Naive thymus-derived CD4-positive, alpha-beta T cell (primary cell): ENCODE results near the gene RABAC1. TPM values are rescaled to one million over a fixed set of nuclear protein-coding genes. Genes with fewer than 3 reads are reported as not detected.
A peak's percentile ranks its signal among the peaks of the same experiment; 100 is the strongest.

Experiments used
- ATAC-seq: fragments of 150-1000 bp; cut with Tn5 transposase; 2 replicates; pipeline ENCODE4 v1.10.0; 2021; ENCODE audit warnings: mild to moderate bottlenecking, moderate library complexity
- CTCF ChIA-PET: fragments of 350-600 bp; sonication (Branson Sonifier 250); formaldehyde crosslinking; loops from one replicate; lab custom pipeline; 2021; ENCODE audit warnings: antibody characterized with exemption; lab: Charles Lee
- POLR2A ChIA-PET: fragments of 350-600 bp; sonication (Branson Sonifier 250); formaldehyde crosslinking; loops from one replicate; lab custom pipeline; 2021; ENCODE audit warnings: antibody characterized with exemption, inconsistent platforms; lab: Charles Lee
- DNase-seq, 9 donors: peaks; one replicate each; pipeline versions ENCODE4 v3.0.0 to v3.0.0-alpha.2; 2020 to 2022; ENCODE audit warnings: mixed read lengths in 1 of 9
- H3K27ac ChIP-seq: one replicate; pipeline ENCODE4 v1.7.0; 2013; ENCODE audit warnings: mild to moderate bottlenecking, low read depth, low read length, moderate library complexity
- H3K27me3 ChIP-seq, 2 donors: one replicate each; pipeline ENCODE4 v1.7.0; 2013; ENCODE audit warnings: low read length in 2 of 2, mild to moderate bottlenecking in 2 of 2, moderate library complexity in 2 of 2; ENCODE audit not compliant: control insufficient read depth in 2 of 2, insufficient read depth in 2 of 2
- H3K36me3 ChIP-seq, 3 experiments: 1 replicate in 2 of 3; 2 replicates in 1 of 3; pipeline ENCODE4 v1.7.0; 2013; ENCODE audit warnings: low read length in 3 of 3, mild to moderate bottlenecking in 3 of 3, moderate library complexity in 1 of 3; ENCODE audit not compliant: insufficient read depth in 3 of 3, control insufficient read depth in 2 of 3
- H3K4me1 ChIP-seq, 2 donors: one replicate each; pipeline ENCODE4 v1.7.0; 2013; ENCODE audit warnings: low read length in 2 of 2, mild to moderate bottlenecking in 2 of 2, moderate library complexity in 1 of 2; ENCODE audit not compliant: control insufficient read depth in 2 of 2, insufficient read depth in 2 of 2
- H3K4me3 ChIP-seq: 2 replicates; pipeline ENCODE4 v1.7.0; 2013; ENCODE audit warnings: mild to moderate bottlenecking, low read length
- H3K9me3 ChIP-seq, 3 experiments: 1 replicate in 2 of 3; 2 replicates in 1 of 3; pipeline ENCODE4 v1.7.0; 2013; ENCODE audit warnings: low read length in 3 of 3; ENCODE audit not compliant: control insufficient read depth in 2 of 3
- H3K27ac Mint-ChIP-seq, 9 donors: one replicate each; pipeline ENCODE4 v1.8.0; 2020 to 2022; ENCODE audit warnings: mixed read lengths in 9 of 9, mild to moderate bottlenecking in 8 of 9, moderate library complexity in 5 of 9, inconsistent platforms in 2 of 9
- H3K27me3 Mint-ChIP-seq, 5 donors: one replicate each; pipeline ENCODE4 v1.8.0; 2021 to 2022; ENCODE audit warnings: mixed read lengths in 5 of 5, mild to moderate bottlenecking in 1 of 5
- H3K36me3 Mint-ChIP-seq, 5 donors: one replicate each; pipeline ENCODE4 v1.8.0; 2020 to 2022; ENCODE audit warnings: mixed read lengths in 5 of 5, mild to moderate bottlenecking in 3 of 5, inconsistent platforms in 1 of 5
- H3K4me1 Mint-ChIP-seq, 7 donors: one replicate each; pipeline ENCODE4 v1.8.0; 2020 to 2022; ENCODE audit warnings: mixed read lengths in 7 of 7, mild to moderate bottlenecking in 3 of 7, inconsistent platforms in 1 of 7
- H3K4me3 Mint-ChIP-seq, 10 donors: one replicate each; pipeline ENCODE4 v1.8.0; 2020 to 2022; ENCODE audit warnings: mild to moderate bottlenecking in 10 of 10, mixed read lengths in 10 of 10, moderate library complexity in 6 of 10, inconsistent platforms in 2 of 10
- H3K9me3 Mint-ChIP-seq, 11 donors: one replicate each; pipeline ENCODE4 v1.8.0; 2020 to 2022; ENCODE audit warnings: mixed read lengths in 11 of 11, mild to moderate bottlenecking in 4 of 11, inconsistent platforms in 1 of 11, moderate library complexity in 1 of 11
- intact Hi-C, 2 donors: fragments of 100-400 bp; cut with micrococcal nuclease; formaldehyde crosslinking; loops; one replicate each; pipeline ENCODE4 v1.15.1; 2023
- polyA plus RNA-seq, 2 donors: library from polyadenylated mRNA; unstranded; fragments of 300-500 nt; fragmentation: Illumina TruSeq; gene quantifications; one replicate each; pipeline ENCODE4 v1.2.3, GENCODE V29; 2021
- total RNA-seq, 6 experiments: library from RNA in 5 of 6; stranded (reverse) in 5 of 6; gene quantifications; 1 replicate in 5 of 6; 2 replicates in 1 of 6; pipeline ENCODE4 v1.2.3 and lab custom pipeline; 2021 to 2026

Gene RABAC1
- total and polyA plus RNA-seq, 7 experiments from 2014 or later, result 70.4 to 187 (median 86.4) TPM

GRCh38 chr19:41926763-41927496, 32.2 kb downstream of the RABAC1 start:
- Histone ChIP-seq H3K36me3 (no peaks in the 10 kb centered on the region), H3K27ac (peak overlapping the region; percentile 70), H3K27me3 (no peaks in the 10 kb centered on the region), H3K4me3 (no peak overlapping the region), H3K4me1 (peaks cover 18 to 22% of the 10 kb centered on the region in 2 donors), H3K9me3 (no peaks in the 10 kb centered on the region)
- POLR2A ChIA-PET, result interaction anchor here (0.7 to 5.2 kb wide), 4 partner anchors 19 to 52 kb away, joined by 3 to 43 read pairs (median 4); partner anchors contain the start of genes CD79A and RABAC1
- H3K4me3 Mint-ChIP-seq, result no peak overlapping the region
- CTCF ChIA-PET, result interaction anchor here (1.1 kb wide), 1 partner anchor 52 kb away, joined by 3 read pairs; no protein-coding TSS in a partner anchor
- intact Hi-C loops, result loop anchor here in 1 of 2 donors (2.0 kb wide), 1 partner anchor 14 kb away; no protein-coding TSS in a partner anchor
- DNase-seq, result no peak
- H3K36me3 Mint-ChIP-seq, result peaks cover 0 to 10% (median 4%) of the 10 kb centered on the region in 5 donors
- peaks cover 0 to 18% (median 10%) of the 10 kb centered on the region in 5 donors for H3K27me3 Mint-ChIP-seq
- peaks cover 0 to 3% (median 0%) of the 10 kb centered on the region in 11 donors for H3K9me3 Mint-ChIP-seq
- H3K27ac Mint-ChIP-seq, result no peak overlapping the region
- peaks cover 30 to 44% (median 34%) of the 10 kb centered on the region in 7 donors for H3K4me1 Mint-ChIP-seq
- no peak for ATAC-seq

GRCh38 chr19:41926028-41926762, 32.9 kb downstream of the RABAC1 start:
- H3K27me3 ChIP-seq, result no peaks in the 10 kb centered on the region
- H3K27me3 Mint-ChIP-seq, result peaks cover 0 to 22% (median 11%) of the 10 kb centered on the region in 5 donors
- peaks cover 0 to 3% (median 0%) of the 10 kb centered on the region in 11 donors for H3K9me3 Mint-ChIP-seq
- ChIA-PET CTCF (no interaction called here), POLR2A (interaction anchor here (0.8 to 5.2 kb wide), 2 partner anchors 15 to 51 kb away, joined by 5 to 43 read pairs; partner anchors contain the start of gene CD79A)
- H3K4me3 Mint-ChIP-seq, result no peak overlapping the region
- intact Hi-C loops, result loop anchor here in 1 of 2 donors (2.0 kb wide), 1 partner anchor 13 kb away; no protein-coding TSS in a partner anchor
- no peak for DNase-seq
- H3K36me3 ChIP-seq, result no peaks in the 10 kb centered on the region
- peaks cover 0 to 12% (median 4%) of the 10 kb centered on the region in 5 donors for H3K36me3 Mint-ChIP-seq
- ATAC-seq, result no peak
- no peaks in the 10 kb centered on the region for H3K9me3 ChIP-seq
- no peak overlapping the region for H3K4me3 ChIP-seq
- no peak overlapping the region for H3K27ac Mint-ChIP-seq
- peaks cover 34 to 43% (median 39%) of the 10 kb centered on the region in 7 donors for H3K4me1 Mint-ChIP-seq
- peaks cover 18 to 27% of the 10 kb centered on the region in 2 donors for H3K4me1 ChIP-seq
- no peak overlapping the region for H3K27ac ChIP-seq

GRCh38 chr19:41925208-41926003, 33.7 kb downstream of the RABAC1 start:
- Histone ChIP-seq H3K36me3 (no peaks in the 10 kb centered on the region), H3K4me1 (peaks cover 16 to 26% of the 10 kb centered on the region in 2 donors), H3K27ac (no peak overlapping the region), H3K27me3 (no peaks in the 10 kb centered on the region), H3K4me3 (no peak overlapping the region), H3K9me3 (no peaks in the 10 kb centered on the region)
- DNase-seq, result no peak
- Mint-ChIP-seq H3K27ac (no peak overlapping the region), H3K36me3 (peaks cover 0 to 12% (median 4%) of the 10 kb centered on the region in 5 donors), H3K27me3 (peaks cover 0 to 23% (median 11%) of the 10 kb centered on the region in 5 donors), H3K4me3 (no peak overlapping the region), H3K9me3 (peaks cover 0 to 3% (median 0%) of the 10 kb centered on the region in 11 donors), H3K4me1 (peaks cover 29 to 39% (median 35%) of the 10 kb centered on the region in 7 donors)
- CTCF ChIA-PET, result no interaction called here
- POLR2A ChIA-PET, result interaction anchor here (0.6 to 0.8 kb wide), 3 partner anchors 14 to 41 kb away, joined by 3 to 5 read pairs (median 4); no protein-coding TSS in a partner anchor
- ATAC-seq, result no peak
- intact Hi-C loops, result loop anchor here in 1 of 2 donors (2.0 kb wide), 1 partner anchor 13 kb away; no protein-coding TSS in a partner anchor

- H3K27me3 Mint-ChIP-seq, result peaks cover 0 to 23% (median 11%) of the 10 kb centered on the region in 5 donors
- ChIA-PET POLR2A (interaction anchor here (0.6 to 1.3 kb wide), 4 partner anchors 13 to 60 kb away, joined by 3 to 4 read pairs (median 4); no protein-coding TSS in a partner anchor), CTCF (no interaction called here)
- Histone ChIP-seq H3K36me3 (no peaks in the 10 kb centered on the region), H3K4me3 (no peak overlapping the region), H3K4me1 (peaks cover 7 to 17% of the 10 kb centered on the region in 2 donors), H3K27me3 (no peaks in the 10 kb centered on the region), H3K27ac (no peak overlapping the region), H3K9me3 (no peaks in the 10 kb centered on the region)
- H3K36me3 Mint-ChIP-seq, result peaks cover 0 to 12% (median 4%) of the 10 kb centered on the region in 5 donors
- no peak for DNase-seq
- no peak overlapping the region for H3K27ac Mint-ChIP-seq
- no peak for ATAC-seq
- H3K4me3 Mint-ChIP-seq, result no peak overlapping the region
- peaks cover 0 to 3% (median 0%) of the 10 kb centered on the region in 11 donors for H3K9me3 Mint-ChIP-seq
- intact Hi-C loops, result no loop called here
- H3K4me1 Mint-ChIP-seq, result peaks cover 22 to 30% (median 26%) of the 10 kb centered on the region in 7 donors
Observed at GRCh38 chr19:41924151-41925145, 34.7 kb downstream of the RABAC1 start.

GRCh38 chr19:41923045-41923788, 35.9 kb downstream of the RABAC1 start:
- Histone ChIP-seq H3K4me1 (peaks cover 0 to 12% of the 10 kb centered on the region in 2 donors), H3K27me3 (no peaks in the 10 kb centered on the region), H3K9me3 (no peaks in the 10 kb centered on the region), H3K36me3 (no peaks in the 10 kb centered on the region), H3K4me3 (no peak overlapping the region), H3K27ac (no peak overlapping the region)
- no peak for ATAC-seq
- intact Hi-C loops, result no loop called here
- POLR2A ChIA-PET, result interaction anchor here (1.0 to 1.3 kb wide), 4 partner anchors 12 to 59 kb away, joined by 3 to 4 read pairs (median 4); no protein-coding TSS in a partner anchor
- H3K9me3 Mint-ChIP-seq, result peaks cover 0 to 3% (median 0%) of the 10 kb centered on the region in 11 donors
- no peak for DNase-seq
- CTCF ChIA-PET, result no interaction called here
- H3K36me3 Mint-ChIP-seq, result peaks cover 0 to 8% (median 4%) of the 10 kb centered on the region in 5 donors
- H3K27ac Mint-ChIP-seq, result peak overlapping the region in 5 of 9 donors; percentile 5 to 56 (median 7)
- peaks cover 0 to 17% (median 9%) of the 10 kb centered on the region in 5 donors for H3K27me3 Mint-ChIP-seq
- H3K4me1 Mint-ChIP-seq, result peaks cover 14 to 22% (median 17%) of the 10 kb centered on the region in 7 donors
- peak overlapping the region in 2 of 10 donors; percentile 3 to 25 for H3K4me3 Mint-ChIP-seq
